Left ventricle myocardium superior (tissue), 1 donor: ENCODE results near the gene PAK2. TPM values are rescaled to one million over a fixed set of nuclear protein-coding genes. Genes with fewer than 3 reads are reported as not detected.
"Not testable (repeated sequence)": the region's sequence is repeated elsewhere in the genome, so short reads cannot be mapped to it uniquely, and the experiment has no call there.

Source experiments
- ATAC-seq: fragments of 200-7000 bp; cut with Tn5 transposase; one replicate; pipeline ENCODE4 v1.9.1; 2020; ENCODE audit warnings: mild to moderate bottlenecking, moderate library complexity
- DNase-seq: peaks from one replicate; pipeline ENCODE4 v3.0.0-alpha.2; 2020
- intact Hi-C: fragments of 100-400 bp; cut with micrococcal nuclease; formaldehyde crosslinking; loops from one replicate; pipeline ENCODE4 v1.11.0; 2022
- total RNA-seq: library from RNA; stranded (reverse); fragmentation: NEBNext Ultra II Directional; extraction: Animal tissue kit (Norgen Biotek cat#: 25700); gene quantifications from one replicate; pipeline ENCODE4 v1.2.1, GENCODE V29; 2021
- donor health status: DM: no; HTN: yes; CAD: no; lungs with severe emphysema.

Gene PAK2
- total RNA-seq, 1 donor from 2014 or later, result 43.5 TPM

GRCh38 chr3:196821806-196822355 lies 82.2 kb downstream of the PAK2 start:
- no peak for DNase-seq
- ATAC-seq, result no peak

DNA sequence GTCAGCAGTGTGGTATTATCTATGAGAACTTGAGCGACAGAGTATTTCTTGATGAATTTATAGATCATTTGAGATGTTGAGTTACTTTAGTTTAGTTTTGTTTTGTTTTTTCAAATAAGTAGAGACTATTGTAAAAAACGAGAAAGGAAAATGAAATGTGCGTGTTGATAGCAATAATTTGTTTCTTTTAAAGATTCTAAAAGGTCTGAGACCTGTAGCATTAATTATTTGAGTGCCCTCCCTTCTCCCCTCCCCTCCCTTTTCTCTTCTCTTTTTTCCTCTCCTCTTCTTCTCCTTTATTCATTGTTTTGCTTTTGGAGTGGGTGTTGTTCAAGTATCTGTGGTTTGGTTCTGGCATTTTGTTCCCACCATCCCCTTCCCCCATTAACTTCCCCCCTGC lies 90.0 kb downstream of the PAK2 start:
- intact Hi-C loops, DNase-seq: not testable (repeated sequence)

More at GRCh38 chr3:196821806-196822355, 82.2 kb downstream of the PAK2 start:
- intact Hi-C loops, result no loop called here

DNA sequence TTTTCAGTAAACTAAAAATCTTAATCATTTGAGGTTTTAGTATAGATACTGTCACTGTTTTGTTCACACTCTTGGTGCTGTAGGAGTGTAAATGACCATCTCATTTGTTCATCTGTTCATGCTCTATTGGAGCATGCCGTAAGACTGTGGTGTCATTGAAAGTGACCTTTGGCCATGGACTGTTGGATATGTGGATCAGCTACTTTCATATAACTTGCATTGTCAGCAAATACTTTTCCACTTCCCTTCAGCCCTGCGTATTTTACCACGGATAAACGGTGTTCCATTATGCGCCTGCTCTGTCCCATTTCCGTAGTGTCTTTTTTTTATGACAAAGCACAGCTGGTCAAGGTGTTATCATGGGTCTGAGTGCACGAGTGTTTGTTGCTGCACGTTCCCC lies 95.4 kb downstream of the PAK2 start:
- ATAC-seq, result no peak
- intact Hi-C loops, result no loop called here

More for the DNA sequence above, 90.0 kb downstream of the PAK2 start:
- ATAC-seq, result not testable (repeated sequence)

DNA sequence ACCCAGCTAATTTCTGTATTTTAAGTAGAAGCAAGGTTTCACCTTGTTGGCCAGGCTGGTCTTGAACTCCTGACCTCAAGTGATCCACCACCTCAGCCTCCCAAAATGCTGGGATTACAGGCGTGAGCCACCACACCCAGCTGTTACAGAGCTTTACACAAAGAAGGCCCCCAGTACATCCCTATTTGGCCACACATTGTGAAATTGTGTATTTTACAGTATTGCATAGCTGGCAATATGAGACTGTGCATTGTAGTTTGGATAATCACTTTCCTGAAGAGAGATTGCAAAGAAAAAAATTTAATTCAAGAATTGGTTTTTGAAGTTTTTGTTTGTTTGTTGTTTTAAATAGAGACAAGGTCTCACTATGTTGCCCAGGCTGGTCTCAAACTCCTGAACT lies 97.0 kb downstream of the PAK2 start:
- intact Hi-C loops, DNase-seq, ATAC-seq: not testable (repeated sequence)

More for the DNA sequence above, 95.4 kb downstream of the PAK2 start:
- no peak for DNase-seq

GRCh38 chr3:196837819-196838420 lies 98.3 kb downstream of the PAK2 start:
- peak; percentile 57 for DNase-seq
- peak; percentile 68 for ATAC-seq
- intact Hi-C loops, result no loop called here

DNA sequence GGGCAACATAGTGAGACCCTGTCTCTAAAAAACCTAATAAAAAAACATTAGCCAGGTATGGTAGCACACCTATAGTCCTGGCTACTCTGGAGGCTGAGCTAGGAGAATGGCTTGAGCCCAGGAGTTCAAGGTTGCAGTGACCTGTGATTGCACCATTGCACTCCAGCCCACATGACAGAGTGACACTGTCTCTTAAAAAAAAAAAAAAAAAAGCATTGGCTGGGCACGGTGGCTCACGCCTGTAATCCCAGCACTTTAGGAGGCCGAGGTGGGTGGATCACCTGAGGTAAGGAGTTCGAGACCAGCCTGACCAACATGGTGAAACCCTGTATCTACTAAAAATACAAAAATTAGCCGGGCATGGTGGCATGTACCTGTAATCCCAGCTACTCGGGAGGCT lies 99.7 kb downstream of the PAK2 start:
- intact Hi-C loops, ATAC-seq: not testable (repeated sequence)

DNA sequence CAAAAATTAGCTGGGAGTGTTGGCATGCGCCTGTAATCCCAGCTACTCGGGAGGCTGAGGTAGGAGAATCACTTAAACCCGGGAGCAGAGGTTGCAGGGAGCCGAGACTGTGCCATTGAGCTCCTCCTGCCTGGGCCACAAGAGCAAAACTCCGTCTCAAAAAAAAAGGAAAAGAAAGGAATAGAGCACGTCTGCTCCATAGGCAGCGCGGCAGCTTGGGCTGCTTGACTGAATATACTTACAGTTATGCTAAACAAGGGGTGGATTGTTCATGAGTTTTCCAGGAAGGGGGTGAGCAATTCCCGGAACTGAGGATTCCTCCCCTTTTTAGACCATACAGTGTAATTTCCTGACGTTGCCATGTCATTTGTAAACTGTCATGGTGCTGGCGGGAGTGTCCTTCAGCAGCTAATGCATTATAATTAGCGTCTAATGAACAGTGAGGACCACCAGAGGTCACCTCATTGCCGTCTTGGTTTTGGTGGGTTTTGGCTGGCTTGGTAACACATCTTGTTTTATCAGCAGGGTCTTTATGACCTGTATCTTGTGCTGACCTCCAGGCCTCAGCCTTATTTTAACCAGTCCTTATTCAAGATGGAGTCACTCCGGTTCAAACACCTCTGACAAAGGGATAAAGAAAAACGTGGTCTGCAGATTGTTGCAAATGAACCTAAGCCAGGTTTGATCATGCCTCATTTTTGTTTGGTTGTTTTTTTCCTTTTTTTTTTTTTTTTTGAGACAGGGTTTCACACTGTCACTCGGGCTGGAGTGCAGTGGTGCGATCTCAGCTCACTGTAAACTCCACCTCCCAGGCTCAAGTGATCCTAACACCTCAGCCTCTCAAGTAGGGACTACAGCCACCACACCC lies 103.1 kb downstream of the PAK2 start:
- intact Hi-C loops, result no loop called here
- DNase-seq, result no peak
- ATAC-seq, result no peak

More for the DNA sequence above, 99.7 kb downstream of the PAK2 start:
- not testable (repeated sequence) for DNase-seq

GRCh38 chr3:196843435-196844110 lies 103.9 kb downstream of the PAK2 start:
- intact Hi-C loops, result no loop called here
- ATAC-seq (no peak), DNase-seq (no peak)

- ATAC-seq, DNase-seq, intact Hi-C loops: not testable (repeated sequence)
Measured at GRCh38 chr3:196844235-196845219, 104.9 kb downstream of the PAK2 start.

DNA sequence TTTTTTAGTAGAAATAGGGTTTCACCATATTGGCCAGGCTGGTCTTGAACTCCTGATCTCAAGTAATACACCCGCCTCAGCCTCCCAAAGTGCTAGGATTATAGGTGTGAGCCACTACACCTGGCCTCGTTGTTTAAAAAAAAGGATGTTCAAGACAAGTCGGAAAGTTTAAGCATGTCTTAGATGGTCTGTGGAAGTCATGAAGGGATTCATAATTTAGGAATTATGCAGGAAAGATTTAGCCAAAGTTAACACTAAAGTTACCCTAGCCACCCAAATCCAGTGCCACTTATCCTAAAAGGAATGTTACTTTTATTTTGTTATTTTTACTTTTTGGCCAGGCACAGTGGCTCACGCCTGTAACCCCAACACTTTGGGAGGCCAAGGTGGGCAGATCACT lies 108.7 kb downstream of the PAK2 start:
- intact Hi-C loops, ATAC-seq: not testable (repeated sequence)

GRCh38 chr3:196849180-196849741 lies 109.6 kb downstream of the PAK2 start:
- ATAC-seq, result no peak
- intact Hi-C loops, result no loop called here
- no peak for DNase-seq

More for the DNA sequence above, 108.7 kb downstream of the PAK2 start:
- DNase-seq, result not testable (repeated sequence)

DNA sequence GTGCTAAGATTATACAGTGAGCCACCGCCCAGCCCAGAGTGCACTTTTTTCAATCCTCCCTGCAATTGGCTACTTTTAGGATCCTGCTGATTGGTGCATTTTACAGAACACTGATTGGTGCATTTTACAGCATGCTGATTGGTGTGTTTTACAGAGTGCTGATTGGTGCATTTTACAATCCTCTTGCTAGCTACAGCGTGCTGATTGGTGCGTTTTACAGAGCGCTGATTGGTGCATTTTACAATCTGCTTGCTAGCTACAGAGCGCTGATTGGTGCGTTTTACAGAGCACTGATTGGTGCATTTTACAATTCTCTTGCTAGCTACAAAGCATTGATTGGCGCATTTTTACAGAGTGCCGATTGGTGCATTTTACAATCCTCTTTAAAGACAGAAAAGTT lies 123.3 kb downstream of the PAK2 start:
- not testable (repeated sequence) for DNase-seq, ATAC-seq
- intact Hi-C loops, result loop anchor here (10.0 kb wide), 1 partner anchor 82 kb away; the partner anchor contains the start of gene NCBP2

GRCh38 chr3:196867155-196867506 lies 127.5 kb downstream of the PAK2 start:
- intact Hi-C loops, result loop anchor here (10.0 kb wide), 1 partner anchor 78 kb away; the partner anchor contains the start of gene NCBP2
- no peak for DNase-seq
- no peak for ATAC-seq

- ATAC-seq (peak; percentile 100), DNase-seq (peak; percentile 96)
- intact Hi-C loops, result loop anchor here (10.0 kb wide), 1 partner anchor 77 kb away; the partner anchor contains the start of gene NCBP2
Measured at GRCh38 chr3:196867507-196868296, 128.0 kb downstream of the PAK2 start, which contains the start of gene SENP5. TSS of gene SENP5 (plus strand) at chr3:196867920. CDS start at chr3:196885182, 17,262 bp downstream.

- DNase-seq (no peak), ATAC-seq (peak; percentile 6)
- intact Hi-C loops, result loop anchor here (10.0 kb wide), 1 partner anchor 77 kb away; the partner anchor contains the start of gene NCBP2
Measured at GRCh38 chr3:196868297-196868661, 128.6 kb downstream of the PAK2 start.

GRCh38 chr3:196872316-196872715 lies 132.7 kb downstream of the PAK2 start:
- DNase-seq (no peak), ATAC-seq (no peak)
- intact Hi-C loops, result no loop called here
